Esophagus (tissue), 2 donors: ENCODE measurements around the gene ANKLE1. TPM values are rescaled to one million over a fixed set of nuclear protein-coding genes. Genes with fewer than 3 reads are reported as not detected.

Source experiments
- H3K27ac ChIP-seq, 2 donors: one replicate each; pipeline ENCODE4 v1.5.1; 2013; ENCODE audit warnings: low read depth in 2 of 2, mild to moderate bottlenecking in 2 of 2, inconsistent platforms in 1 of 2, low read length in 1 of 2, moderate library complexity in 1 of 2
- H3K27me3 ChIP-seq, 2 donors: one replicate each; pipeline ENCODE4 v1.6.1; 2013; ENCODE audit warnings: low read length in 2 of 2, control low read depth in 1 of 2, mild to moderate bottlenecking in 1 of 2; ENCODE audit not compliant: insufficient read depth in 2 of 2, control insufficient read depth in 1 of 2
- H3K36me3 ChIP-seq, 2 donors: one replicate each; pipeline ENCODE4 v1.6.1; 2013; ENCODE audit warnings: low read length in 1 of 2; ENCODE audit not compliant: control insufficient read depth in 2 of 2, insufficient read depth in 2 of 2
- H3K4me1 ChIP-seq, 2 donors: one replicate each; pipeline ENCODE4 v1.6.1; 2013; ENCODE audit warnings: low read length in 1 of 2; ENCODE audit not compliant: control insufficient read depth in 2 of 2, insufficient read depth in 2 of 2
- H3K4me3 ChIP-seq, 2 donors: one replicate each; pipeline ENCODE4 v1.5.1; 2013; ENCODE audit warnings: low read length in 2 of 2, mild to moderate bottlenecking in 2 of 2, low read depth in 1 of 2, moderate library complexity in 1 of 2
- H3K9me3 ChIP-seq, 2 donors: one replicate each; pipeline ENCODE4 v1.6.1; 2013; ENCODE audit warnings: mild to moderate bottlenecking in 2 of 2, low read depth in 1 of 2, low read length in 1 of 2, moderate library complexity in 1 of 2; ENCODE audit not compliant: control insufficient read depth in 2 of 2, insufficient read depth in 1 of 2
- WGBS, 2 donors: extraction: QIAGEN DNeasy Blood & Tissue Kit; methylation state at CpG; one replicate each; pipeline ENCODE4 v1.1.7; 2013; 5-methylcytosine and 5-hydroxymethylcytosine counted together
- polyA plus RNA-seq, 2 donors: library from polyadenylated mRNA; stranded (reverse); fragments of 200-250 nt; gene quantifications; one replicate each; pipeline ENCODE4 v1.2.3, GENCODE V29; 2013
- donor health status: healthy with polysubstance abuse.
- donor health status: Bipolar disorder and iron deficiency.

ANKLE1 gene
- polyA plus RNA-seq, 2 donors, result 0.22 to 0.45 TPM

GRCh38 chr19:17323964-17324332, 42.2 kb downstream of the ANKLE1 start:
- no peaks in the 10 kb centered on the region for H3K9me3 ChIP-seq
- no peaks in the 10 kb centered on the region for H3K27me3 ChIP-seq
- no peak overlapping the region for H3K4me3 ChIP-seq
- WGBS, 2 donors, result 30 to 33% methylated on average over 5 to 7 of the region's 7 CpGs
- H3K27ac ChIP-seq, result no peak overlapping the region
- peaks cover 2 to 4% of the 10 kb centered on the region in 2 donors for H3K4me1 ChIP-seq
- peaks cover 5 to 30% of the 10 kb centered on the region in 2 donors for H3K36me3 ChIP-seq

- peaks cover 5 to 7% of the 10 kb centered on the region in 2 donors for H3K4me1 ChIP-seq
- H3K4me3 ChIP-seq, result no peak overlapping the region
- WGBS, 2 donors, result 90 to 91% methylated on average over 28 of the region's 28 CpGs
- H3K9me3 ChIP-seq, result no peaks in the 10 kb centered on the region
- no peaks in the 10 kb centered on the region for H3K27me3 ChIP-seq
- peaks cover 5 to 27% of the 10 kb centered on the region in 2 donors for H3K36me3 ChIP-seq
- no peak overlapping the region for H3K27ac ChIP-seq
Observed at GRCh38 chr19:17324357-17325114, 42.8 kb downstream of the ANKLE1 start.

- peaks cover 4 to 25% of the 10 kb centered on the region in 2 donors for H3K36me3 ChIP-seq
- H3K9me3 ChIP-seq, result peaks cover 0 to 2% of the 10 kb centered on the region in 2 donors
- H3K27me3 ChIP-seq, result peaks cover 0 to 4% of the 10 kb centered on the region in 2 donors
- whole genome bisulfite sequencing, 2 donors, result 93 to 94% methylated on average over 13 to 20 of the region's 20 CpGs
- H3K27ac ChIP-seq, result no peak overlapping the region
- peaks cover 5 to 10% of the 10 kb centered on the region in 2 donors for H3K4me1 ChIP-seq
- H3K4me3 ChIP-seq, result no peak overlapping the region
Observed at GRCh38 chr19:17325133-17325532, 43.4 kb downstream of the ANKLE1 start.

GRCh38 chr19:17325881-17326594, 44.3 kb downstream of the ANKLE1 start:
- WGBS, 2 donors, result 69 to 74% methylated on average over 17 of the region's 17 CpGs
- peaks cover 0 to 22% of the 10 kb centered on the region in 2 donors for H3K36me3 ChIP-seq
- H3K27ac ChIP-seq, result peak overlapping the region in 1 of 2 donors; percentile 21
- peaks cover 0 to 4% of the 10 kb centered on the region in 2 donors for H3K9me3 ChIP-seq
- H3K4me1 ChIP-seq, result peaks cover 5 to 11% of the 10 kb centered on the region in 2 donors
- no peak overlapping the region for H3K4me3 ChIP-seq
- H3K27me3 ChIP-seq, result peaks cover 0 to 4% of the 10 kb centered on the region in 2 donors

GRCh38 chr19:17326595-17326966, 44.9 kb downstream of the ANKLE1 start:
- Histone ChIP-seq H3K27ac (peak overlapping the region in 1 of 2 donors; percentile 21), H3K36me3 (peaks cover 0 to 20% of the 10 kb centered on the region in 2 donors), H3K4me3 (no peak overlapping the region), H3K27me3 (peaks cover 0 to 4% of the 10 kb centered on the region in 2 donors), H3K4me1 (peaks cover 5 to 11% of the 10 kb centered on the region in 2 donors), H3K9me3 (peaks cover 0 to 4% of the 10 kb centered on the region in 2 donors)
- WGBS, 2 donors, result 76 to 82% methylated on average over 11 of the region's 11 CpGs

GRCh38 chr19:17327068-17327653, 45.5 kb downstream of the ANKLE1 start:
- Histone ChIP-seq H3K4me3 (no peak overlapping the region), H3K9me3 (peaks cover 0 to 4% of the 10 kb centered on the region in 2 donors), H3K36me3 (peaks cover 0 to 17% of the 10 kb centered on the region in 2 donors), H3K27ac (no peak overlapping the region), H3K4me1 (peaks cover 5 to 11% of the 10 kb centered on the region in 2 donors), H3K27me3 (peaks cover 0 to 4% of the 10 kb centered on the region in 2 donors)
- WGBS, 2 donors, result 87 to 91% methylated on average over 27 of the region's 27 CpGs

- 23 to 28% methylated on average over 57 to 64 of the region's 64 CpGs for WGBS, 2 donors
- H3K36me3 ChIP-seq, result peaks cover 0 to 22% of the 10 kb centered on the region in 2 donors
- peak overlapping the region; percentile 64 to 76 for H3K27ac ChIP-seq
- H3K9me3 ChIP-seq, result peaks cover 0 to 9% of the 10 kb centered on the region in 2 donors
- peak overlapping the region; percentile 32 to 39 for H3K4me3 ChIP-seq
- H3K4me1 ChIP-seq, result peaks cover 5 to 14% of the 10 kb centered on the region in 2 donors
- peaks cover 0 to 4% of the 10 kb centered on the region in 2 donors for H3K27me3 ChIP-seq
Observed at GRCh38 chr19:17327654-17328516, 46.2 kb downstream of the ANKLE1 start.

DNA sequence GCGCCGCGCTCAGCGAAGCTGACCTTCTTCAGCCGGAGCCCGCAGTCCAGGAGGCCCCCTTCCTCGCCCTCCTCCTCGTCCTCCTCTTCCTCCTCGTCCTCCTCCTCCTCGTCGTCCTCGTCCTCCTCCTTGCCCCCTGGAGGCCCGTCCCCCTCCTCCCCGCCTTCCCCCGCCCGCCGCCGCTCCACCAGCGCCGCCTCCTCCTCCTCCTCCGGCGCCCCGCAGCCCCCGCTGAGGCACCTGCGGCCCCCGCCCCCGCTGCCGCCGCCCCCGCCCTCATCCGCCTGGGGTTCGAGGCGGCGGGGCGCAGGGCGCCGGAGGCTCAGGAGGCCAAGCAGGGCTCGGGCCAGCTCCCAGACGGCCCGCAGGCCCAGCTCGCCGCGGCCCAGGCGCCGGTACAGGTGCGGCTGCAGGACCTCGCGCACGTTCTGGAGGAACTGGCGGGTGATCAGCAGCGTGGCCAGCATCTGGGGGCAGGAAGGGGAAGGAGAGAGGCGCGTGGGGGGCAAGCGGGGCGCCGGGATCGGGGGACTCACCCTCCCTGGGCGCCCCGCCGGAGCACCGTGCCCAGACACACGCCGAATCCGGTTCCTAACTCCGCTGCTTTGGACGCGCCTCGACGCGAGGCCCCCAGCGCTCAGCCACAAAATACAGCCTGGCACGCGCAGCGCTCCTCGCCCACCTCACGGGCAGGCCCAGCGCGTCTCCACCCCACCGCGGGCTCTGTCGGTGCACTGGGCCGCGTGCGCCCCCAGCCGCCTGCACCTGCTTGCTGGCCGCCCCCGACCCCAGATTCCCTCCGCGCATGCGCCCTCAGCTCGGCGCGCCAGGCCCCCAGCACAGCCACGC, 47.0 kb downstream of the ANKLE1 start:
- Histone ChIP-seq H3K27ac (peak overlapping the region; percentile 64 to 76), H3K27me3 (peaks cover 0 to 4% of the 10 kb centered on the region in 2 donors), H3K36me3 (peaks cover 0 to 28% of the 10 kb centered on the region in 2 donors), H3K4me3 (peak overlapping the region; percentile 32 to 39), H3K9me3 (peaks cover 0 to 12% of the 10 kb centered on the region in 2 donors), H3K4me1 (peaks cover 8 to 19% of the 10 kb centered on the region in 2 donors)
- WGBS, 2 donors, result 8 to 11% methylated on average over 68 to 94 of the region's 94 CpGs
